Left renal cortex interstitium (tissue), 4 donors: ENCODE results near the gene IL1B. TPM values are rescaled to one million over a fixed set of nuclear protein-coding genes. Genes with fewer than 3 reads are reported as not detected.

Experiments used
- DNase-seq, 4 donors: peaks; one replicate each; pipeline ENCODE4 v3.0.0-alpha.2; 2013; ENCODE audit warnings: low read depth in 4 of 4, low spot score in 2 of 4, missing footprints in 1 of 4
- polyA plus RNA-seq, 4 donors: library from polyadenylated mRNA; unstranded; fragments of 120-200 nt; gene quantifications; one replicate each; pipeline ENCODE4 v1.2.1, GENCODE V29; 2013; ENCODE audit not compliant: insufficient read length in 4 of 4

The IL1B gene
- polyA plus RNA-seq, 4 donors: 0.35 to 3.1 (median 0.60) TPM

DNA sequence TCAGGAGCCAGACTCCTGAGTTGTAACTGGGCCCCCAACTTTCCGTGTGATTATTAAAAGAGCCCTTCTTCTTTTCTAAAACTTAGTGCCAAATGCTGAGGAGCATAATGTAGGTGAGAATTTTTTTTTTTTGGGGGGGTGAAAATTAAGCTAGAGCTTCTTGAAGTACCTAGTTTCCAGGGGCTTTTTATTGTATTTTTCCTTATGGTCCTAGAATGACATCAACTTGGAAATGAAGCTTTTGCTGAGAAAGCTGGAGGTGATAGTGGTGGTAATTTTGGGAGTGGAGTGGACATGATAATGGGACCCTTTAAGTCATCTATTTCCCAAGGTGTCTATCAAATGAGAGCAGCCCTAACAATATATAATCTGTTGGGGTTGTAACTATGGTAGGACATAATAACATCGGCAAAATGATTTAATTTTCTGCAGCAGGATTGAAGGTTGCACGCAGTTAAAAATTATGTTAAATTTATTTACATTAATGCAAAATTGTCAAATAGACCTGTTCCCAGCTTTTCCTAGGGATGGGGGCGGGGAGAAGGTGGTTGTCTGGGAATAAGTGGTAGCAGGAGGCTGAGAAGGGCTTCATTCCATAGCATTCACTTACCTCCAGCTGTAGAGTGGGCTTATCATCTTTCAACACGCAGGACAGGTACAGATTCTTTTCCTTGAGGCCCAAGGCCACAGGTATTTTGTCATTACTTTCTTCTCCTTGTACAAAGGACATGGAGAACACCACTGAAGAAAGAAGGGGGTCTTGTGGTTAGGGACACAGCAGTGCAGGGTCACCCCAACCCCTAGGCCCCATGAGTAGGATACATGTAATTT lies 5.7 kb downstream of the IL1B start:
- DNase-seq: no peak

DNA sequence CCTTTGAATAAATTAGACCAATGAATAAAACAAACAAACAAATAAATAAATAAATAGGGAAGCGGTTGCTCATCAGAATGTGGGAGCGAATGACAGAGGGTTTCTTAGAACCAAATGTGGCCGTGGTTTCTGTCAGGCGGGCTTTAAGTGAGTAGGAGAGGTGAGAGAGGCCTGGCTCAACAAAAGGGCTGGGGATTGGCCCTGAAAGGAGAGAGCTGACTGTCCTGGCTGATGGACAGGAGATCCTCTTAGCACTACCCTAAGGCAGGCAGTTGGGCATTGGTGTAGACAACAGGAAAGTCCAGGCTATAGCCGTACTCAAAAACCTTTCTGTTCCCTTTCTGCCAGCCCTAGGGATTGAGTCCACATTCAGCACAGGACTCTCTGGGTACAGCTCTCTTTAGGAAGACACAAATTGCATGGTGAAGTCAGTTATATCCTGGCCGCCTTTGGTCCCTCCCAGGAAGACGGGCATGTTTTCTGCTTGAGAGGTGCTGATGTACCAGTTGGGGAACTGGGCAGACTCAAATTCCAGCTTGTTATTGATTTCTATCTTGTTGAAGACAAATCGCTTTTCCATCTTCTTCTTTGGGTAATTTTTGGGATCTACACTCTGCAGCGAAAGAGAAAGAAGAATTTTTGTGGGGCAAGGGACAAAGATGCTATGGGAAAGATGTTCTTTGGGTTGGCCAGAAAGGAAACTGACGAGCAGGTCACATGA lies 6.5 kb downstream of the IL1B start:
- no peak for DNase-seq

DNA sequence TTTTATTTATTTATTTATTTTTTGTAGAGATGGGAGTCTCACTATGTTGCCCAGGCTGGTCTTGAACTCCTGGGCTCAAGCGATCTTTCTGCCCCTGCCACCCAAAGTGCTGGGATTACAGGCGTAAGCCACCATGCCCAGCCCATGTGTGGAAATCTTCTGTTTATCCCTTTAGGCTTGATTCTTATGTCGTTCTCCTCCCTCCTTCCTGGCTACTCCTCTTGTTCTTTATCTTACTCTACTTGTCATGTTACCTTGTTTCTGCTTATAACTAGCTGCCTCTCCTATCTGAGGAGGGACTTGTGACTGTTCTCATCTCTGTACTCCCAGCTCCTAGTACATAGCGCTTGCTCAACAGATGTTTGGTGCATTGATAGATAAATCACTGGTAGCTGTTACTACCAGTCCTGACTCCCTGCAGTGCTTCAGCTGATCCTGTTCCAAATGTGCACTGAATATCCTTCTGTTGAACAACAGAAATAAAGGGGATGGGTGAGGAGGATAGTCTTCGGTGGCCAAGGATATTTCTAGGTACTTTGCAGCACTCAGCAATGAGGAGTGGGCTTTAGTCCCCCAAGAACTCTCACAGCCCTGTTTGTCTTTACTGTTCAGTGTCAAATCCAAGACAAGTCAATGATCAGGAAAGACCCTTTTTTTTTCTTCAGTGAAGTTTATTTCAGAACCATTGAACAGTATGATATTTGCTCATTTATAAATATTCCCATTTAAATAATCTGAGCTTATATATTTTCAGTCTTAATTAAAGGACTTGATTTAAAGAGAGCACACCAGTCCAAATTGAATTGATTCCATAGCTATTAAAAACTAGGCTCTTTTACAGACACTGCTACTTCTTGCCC lies 7.2 kb downstream of the IL1B start:
- DNase-seq: no peak

DNA sequence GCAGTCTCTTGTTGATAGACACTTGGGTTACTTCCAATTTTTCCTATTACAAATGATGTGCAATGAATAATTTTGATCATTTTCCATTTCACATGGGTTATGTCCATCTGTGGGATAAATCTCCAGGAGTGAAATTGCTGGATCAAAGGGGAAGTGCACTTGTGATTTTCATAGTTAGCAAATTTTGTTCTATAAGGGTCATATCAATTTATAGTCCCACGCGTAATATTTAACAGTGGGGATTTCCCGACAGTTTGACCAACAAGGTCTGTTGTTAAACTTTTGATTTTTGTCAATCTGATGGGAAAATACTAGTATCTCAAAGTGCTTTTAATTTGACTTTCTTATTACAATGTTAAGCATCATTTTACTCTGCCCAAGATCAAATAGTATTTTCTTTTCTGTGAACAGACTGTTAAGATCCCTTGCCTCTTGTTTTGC lies 8.3 kb downstream of the IL1B start:
- no peak for DNase-seq

DNA sequence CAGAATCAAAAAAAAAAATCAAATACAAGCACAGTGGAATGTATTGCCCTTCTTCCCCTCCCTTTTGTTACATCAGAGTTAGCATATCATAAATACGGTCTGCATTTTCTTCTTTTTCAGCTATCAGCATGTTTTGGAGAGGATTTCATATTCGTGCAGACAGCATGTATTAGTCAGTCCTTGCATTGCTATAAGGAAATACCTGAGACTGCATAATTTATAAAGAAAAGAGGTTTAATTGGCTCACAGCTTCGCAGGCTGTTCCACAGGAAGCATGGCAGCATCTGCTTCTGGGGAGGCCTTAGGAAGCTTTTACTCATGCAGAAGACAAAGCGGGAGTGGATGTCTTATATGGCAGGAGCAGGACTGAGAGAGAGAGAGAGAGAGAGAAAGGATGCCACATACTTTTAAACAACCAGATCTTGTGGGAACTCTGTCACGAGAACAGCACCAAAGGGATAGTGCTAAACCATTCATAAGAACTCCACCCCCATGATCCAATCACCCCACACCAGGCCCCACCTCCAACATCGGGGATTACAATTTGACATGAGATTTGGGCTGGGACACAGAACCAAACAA lies 8.9 kb downstream of the IL1B start:
- no peak for DNase-seq

DNA sequence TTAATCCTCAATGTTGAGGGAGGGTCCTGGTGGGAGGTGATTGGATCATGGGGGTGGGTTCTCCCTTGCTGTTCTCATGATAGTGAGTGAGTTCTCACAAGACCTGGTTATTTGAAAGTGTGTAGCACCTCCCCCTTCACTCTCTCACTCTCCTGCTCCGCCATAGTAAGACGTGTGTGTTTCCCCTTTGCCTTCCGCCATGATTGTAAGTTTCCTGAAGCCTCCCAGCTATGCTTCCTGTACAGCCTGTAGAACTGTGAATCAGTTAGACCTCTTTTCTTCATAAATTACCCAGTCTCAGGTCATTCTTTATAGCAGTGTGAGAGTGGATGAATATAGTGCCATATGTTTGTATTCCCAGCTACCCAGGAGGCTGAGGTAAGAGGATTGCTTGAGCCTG lies 9.6 kb downstream of the IL1B start:
- DNase-seq: no peak

DNA sequence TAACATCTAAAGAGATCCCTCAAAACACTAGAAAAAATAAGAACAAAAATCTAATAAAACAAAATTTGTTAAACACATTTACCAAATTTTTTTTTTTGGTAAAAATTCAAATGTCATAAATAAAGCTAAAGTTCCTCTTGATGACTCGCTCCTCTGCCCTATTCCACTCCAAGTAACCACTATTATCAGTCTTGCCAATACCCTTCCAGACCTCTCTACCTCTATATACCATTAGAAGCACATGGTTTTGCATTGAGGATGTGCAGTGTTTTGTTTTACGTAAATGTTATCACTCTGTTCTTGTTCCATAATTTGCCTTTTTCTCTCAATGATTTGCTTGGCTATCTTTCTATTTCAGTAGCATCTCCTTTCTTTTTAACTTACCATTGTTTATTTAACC lies 10.9 kb downstream of the IL1B start:
- no peak for DNase-seq

DNA sequence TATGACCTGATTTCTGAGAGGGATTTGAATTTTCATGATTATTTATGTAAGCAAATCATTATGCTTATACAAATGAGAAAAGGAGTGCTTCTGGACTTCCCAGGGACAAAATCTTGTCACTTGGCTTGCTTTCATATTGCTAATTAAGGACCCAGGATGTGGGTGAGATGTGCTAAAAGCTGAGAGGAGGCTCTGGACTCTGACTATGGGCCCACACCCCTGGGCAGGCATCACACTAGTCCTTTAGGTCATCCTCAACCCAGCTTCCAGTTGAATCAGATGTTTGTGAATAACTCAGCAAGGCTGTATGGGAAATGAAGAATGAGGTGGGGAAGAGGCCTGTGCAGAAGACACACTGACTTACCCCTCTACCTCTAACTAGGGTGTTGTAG lies 11.9 kb downstream of the IL1B start:
- DNase-seq: no peak

DNA sequence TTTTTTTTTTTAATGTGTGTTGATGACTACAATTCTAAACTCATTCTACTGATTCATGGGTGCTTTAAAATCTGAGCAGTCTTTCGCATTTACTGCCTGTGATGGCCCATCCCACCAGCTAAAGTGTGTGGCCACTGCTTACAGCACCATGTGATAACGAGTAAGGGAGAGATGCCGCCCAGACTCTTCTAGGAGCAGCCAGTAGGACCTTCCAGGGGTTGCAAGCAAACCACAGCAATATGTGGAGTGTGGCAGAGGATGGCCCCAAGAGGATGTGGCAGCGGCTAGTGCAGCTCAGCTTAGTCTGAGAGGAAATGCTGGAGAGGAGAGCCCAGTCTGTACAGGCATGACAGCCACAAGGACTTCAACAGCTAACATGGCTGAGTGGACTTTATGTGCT lies 14.9 kb downstream of the IL1B start:
- DNase-seq: no peak

DNA sequence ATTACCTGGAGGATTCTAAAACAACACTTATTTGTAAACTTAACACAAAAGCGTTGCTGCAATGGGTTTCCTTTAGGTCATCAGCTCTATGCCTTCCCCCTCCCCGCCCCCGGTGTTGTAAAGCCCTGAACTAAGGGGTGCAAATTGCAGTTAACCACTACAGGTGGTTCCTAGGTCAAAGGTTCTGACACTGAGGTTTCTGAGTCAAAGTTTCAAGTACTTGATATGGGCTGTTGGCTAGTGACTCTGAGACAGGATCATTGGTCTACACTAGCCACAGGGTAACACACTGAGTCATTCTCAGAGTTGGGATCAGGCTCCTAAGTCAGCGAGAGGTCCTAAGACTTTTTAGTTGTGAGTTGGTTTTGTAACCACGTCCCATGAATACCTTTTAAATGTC lies 15.4 kb downstream of the IL1B start:
- DNase-seq: no peak

DNA sequence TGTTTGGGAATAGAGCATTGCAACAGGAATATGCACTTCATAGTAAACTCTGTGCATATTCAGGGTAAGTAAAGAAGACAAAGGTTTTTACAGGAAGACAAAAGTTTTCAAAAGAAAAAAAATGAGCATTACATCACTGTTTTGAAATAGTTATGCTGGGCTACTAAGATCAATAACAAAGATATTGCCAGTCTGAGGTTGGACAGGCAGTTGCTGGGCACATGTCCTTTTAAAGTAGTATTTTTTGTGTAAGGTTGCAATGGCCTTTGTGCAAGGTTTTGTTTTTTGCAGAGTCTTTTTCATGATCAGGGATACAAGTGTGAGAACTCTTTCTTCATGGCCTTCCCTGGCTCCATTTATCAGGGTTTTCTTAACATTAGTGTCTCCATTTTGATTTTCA lies 16.2 kb downstream of the IL1B start:
- no peak for DNase-seq

DNA sequence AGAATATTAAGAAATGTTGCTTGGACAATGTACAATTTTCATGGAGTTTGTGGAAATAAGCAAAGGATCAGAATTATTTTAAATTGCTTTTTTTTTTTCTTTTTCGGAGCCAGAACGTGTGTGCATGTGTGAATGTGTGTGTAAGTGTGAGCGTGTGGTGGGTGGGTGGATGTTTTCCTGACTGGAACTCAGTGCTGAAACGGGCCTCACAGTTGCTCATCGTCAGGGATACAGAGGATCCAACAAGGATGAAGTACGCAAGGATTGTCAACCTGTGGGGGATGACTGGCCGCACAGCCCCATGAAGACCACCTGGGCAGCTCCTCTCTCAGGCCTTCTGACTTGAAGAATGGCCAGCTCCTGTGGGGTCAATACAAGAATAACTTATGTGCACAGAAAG lies 17.5 kb downstream of the IL1B start:
- no peak for DNase-seq

DNA sequence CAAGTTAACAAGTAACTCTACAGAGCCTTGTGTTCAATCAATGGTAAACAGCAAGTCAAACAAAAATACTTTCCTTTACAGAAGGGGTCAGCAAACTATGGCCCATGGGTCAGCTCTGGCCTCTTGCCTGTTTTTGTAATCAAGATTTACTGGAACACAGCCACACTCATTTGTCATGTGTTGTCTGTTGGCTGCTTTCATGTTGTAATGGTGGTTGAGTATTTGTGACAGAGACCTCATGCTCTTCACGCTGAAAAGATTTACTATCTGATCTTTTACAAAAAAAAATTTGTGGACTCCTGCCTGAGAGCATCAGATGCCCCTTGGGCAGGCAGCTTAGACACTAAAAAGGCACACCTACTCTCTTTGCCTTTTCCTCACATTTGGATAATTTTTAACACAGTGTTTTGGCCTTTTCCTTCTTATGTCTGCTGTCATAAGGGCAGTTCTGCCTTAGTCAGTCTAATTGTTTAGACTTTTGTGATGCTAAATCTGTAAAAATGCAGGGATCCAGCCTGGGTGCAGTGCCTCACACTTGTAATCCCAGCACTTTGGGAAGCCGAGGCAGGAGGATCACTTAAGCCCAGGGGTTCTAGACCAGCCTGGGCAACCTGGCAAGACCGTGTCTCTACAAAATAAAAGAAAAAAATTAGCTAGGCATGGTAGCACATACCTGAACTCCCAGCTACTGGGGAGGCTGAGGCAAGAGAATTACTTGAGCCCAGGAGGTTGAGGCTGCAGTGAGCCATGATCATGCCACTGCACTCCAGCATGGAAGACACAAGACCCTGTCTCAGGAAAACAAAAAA lies 18.3 kb downstream of the IL1B start:
- DNase-seq: no peak

DNA sequence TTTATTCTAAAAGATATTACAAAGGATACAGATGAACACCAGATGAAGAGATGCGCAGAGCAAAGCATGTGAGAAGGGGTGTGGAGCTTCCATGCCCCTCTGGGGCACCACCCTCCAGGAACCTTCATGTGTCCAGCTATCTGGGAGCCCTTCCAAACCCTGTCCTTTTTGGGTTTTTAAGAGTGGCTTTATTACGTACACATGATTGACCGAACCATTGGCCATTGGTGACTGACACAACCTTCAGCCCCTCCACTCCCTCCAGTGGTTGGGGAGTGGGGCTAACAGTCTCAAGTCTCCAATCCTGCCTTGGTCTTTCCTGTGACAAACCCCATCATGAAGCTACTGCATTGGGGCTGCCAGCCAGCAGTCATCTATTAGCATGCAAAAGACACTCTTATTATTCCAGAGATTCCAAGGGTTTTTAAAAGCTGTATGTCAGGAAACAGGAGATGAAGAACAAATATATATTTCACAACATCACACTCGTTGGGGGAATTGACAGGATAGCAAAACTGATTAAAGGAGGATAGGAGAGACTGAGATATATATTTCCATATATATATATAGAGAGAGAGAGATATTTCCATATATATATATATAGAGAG lies 19.4 kb downstream of the IL1B start:
- no peak for DNase-seq

DNA sequence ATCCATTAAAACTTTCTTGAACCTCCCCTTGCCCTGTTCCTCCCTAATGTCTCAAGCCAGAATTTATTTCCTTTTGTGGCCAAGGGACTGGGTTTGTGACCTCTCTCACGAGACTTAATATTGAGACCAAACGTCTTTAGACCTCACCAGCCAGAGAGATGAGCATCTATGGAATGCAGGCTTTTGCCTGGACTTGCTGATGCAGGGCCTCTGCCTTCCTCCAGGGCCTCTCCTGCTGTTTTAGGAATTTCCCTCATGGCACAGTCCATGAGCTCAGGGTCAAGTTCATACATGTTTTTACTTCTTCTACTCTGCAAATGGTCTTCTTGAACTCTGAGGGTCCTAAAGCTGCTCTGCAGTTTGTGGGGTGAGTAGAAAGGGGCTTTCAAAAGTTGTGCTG lies 22.3 kb downstream of the IL1B start:
- no peak for DNase-seq

DNA sequence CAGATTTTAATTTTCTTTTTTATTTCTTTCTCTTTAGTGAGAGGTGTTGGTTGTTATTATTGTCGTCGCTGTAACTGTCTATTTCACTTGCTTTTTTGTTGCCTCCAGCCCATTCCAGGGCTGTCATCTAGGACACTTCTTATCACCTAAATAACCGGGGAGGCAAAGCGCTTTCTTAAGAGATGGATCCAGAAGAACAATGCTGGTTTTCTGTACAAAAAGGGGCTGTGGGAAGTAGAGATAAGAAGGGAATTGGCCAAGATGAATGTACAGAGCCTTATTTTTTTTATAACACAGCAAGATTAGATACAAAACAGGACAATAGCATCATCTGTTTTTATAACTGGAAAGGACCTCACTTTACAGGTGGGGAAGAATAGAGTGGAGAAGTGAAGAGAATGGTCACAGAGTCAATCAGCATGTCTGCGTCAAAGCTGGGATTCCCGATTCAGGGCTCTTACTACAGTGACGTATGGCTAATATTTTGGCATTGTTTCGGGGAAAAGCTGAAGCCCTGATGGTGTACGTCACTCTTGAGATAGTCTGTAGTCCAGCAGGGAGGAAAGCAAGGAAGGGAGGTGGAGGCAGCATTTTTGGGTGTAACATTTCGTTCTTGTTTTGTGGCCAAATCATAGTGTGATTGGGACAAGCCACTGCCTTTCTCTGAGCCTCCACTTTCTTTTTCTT lies 23.2 kb downstream of the IL1B start:
- DNase-seq: no peak

DNA sequence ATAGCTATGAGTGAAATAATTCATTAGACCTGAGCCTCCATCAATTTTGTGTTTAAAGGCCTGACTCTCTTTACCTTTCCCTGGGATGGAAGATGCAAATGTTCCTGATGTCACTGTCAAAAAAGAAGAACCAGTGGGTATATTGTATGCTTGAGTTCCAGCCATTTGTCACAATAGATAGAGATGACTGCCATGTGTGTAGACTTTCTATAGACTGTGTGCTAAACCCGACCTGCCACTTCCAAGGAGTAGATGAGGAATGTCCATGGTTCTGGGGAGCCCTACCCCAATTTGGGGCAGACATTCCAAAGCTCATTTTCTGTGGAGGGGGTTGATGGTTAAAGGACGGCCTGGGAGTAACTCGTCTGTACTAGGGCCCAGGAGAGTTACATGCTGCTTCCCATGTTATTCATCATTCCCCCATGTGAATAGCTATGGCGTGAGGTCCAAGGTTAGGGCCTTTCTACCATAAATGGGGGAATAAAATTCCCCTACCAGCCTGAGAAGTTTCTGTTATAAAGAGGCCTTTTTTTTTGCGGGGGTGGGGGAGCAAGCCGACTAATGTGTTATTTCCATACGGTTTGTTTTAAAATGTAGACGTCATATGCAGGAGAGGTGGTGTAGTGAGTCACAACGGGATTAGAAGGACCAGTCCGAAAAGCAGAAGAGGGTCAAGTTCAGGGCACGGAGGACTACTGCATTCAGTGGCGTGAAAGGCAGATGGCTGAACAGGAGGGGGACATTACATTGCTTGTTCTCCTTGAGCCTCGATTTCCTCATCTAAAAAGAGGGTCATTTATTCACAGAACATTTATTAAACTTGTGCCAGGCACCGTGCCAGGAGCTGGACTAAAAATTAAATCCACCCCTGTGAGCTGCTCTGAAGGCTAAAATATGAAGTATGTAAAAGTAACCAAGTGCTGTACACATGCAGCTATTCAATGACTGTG lies 24.0 kb downstream of the IL1B start:
- DNase-seq: no peak

DNA sequence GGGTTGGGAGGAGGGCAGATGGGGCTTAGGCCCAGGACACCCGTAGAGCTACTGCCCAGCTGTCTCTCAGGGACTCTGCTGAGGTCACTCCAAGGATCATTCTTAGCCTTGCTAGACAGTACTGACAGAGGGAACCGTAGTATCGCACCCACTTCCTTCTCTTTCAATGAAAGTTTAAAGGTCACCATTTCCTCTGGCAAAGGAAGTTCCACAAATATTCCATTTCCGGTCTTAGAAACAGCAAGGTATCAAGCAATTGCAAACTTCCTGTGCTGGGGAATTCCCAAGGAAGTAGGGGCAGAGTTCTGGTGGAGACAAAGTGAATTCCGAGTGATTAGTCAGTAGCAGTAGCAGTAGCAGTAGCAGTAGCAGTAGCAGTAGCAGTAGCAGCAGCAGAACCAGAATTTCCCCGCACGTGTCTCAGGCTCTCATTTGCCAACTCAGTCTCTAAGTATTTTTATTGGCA lies 24.7 kb downstream of the IL1B start:
- DNase-seq: no peak
